Stomach (tissue), 9 donors: ENCODE data around the gene IKBKE. TPM values are rescaled to one million over a fixed set of nuclear protein-coding genes. Genes with fewer than 3 reads are reported as not detected.

Experiments
- DNase-seq, 2 donors: peaks; one replicate each; pipeline versions ENCODE4 v3.0.0 to v3.0.0-alpha.2; 2013 to 2019
- H3K27ac ChIP-seq, 5 donors: fragments of 200-600 bp in 4 of 5; sonication (generic) in 4 of 5; one replicate each; pipeline ENCODE4 v1.5.1; 2013 to 2019; ENCODE audit warnings: mild to moderate bottlenecking in 1 of 5, moderate library complexity in 1 of 5
- H3K27me3 ChIP-seq, 3 donors: fragments of 200-600 bp; sonication (generic); one replicate each; pipeline ENCODE4 v1.5.1; 2017 to 2019; ENCODE audit warnings: mixed run types in 1 of 3
- H3K36me3 ChIP-seq, 4 donors: fragments of 200-600 bp; sonication (generic); 1 replicate in 3 of 4; 2 replicates in 1 of 4; pipeline ENCODE4 v1.5.1; 2016 to 2019
- H3K4me1 ChIP-seq, 4 donors: fragments of 200-600 bp; sonication (generic); one replicate each; pipeline ENCODE4 v1.5.1; 2016 to 2019
- H3K4me3 ChIP-seq, 4 donors: fragments of 200-600 bp; sonication (generic) in 3 of 4; one replicate each; pipeline ENCODE4 v1.5.1; 2016 to 2019; ENCODE audit warnings: mild to moderate bottlenecking in 1 of 4
- H3K9me3 ChIP-seq, 4 donors: fragments of 200-600 bp; sonication (generic); one replicate each; pipeline ENCODE4 v1.5.1; 2016 to 2019
- EP300 ChIP-seq: sonication (generic); formaldehyde crosslinking; IDR thresholded peaks from one replicate; pipeline ENCODE4 v1.6.1; 2017; ENCODE audit warnings: antibody characterized with exemption
- POLR2A ChIP-seq, 4 donors: fragments of 450-650 bp; IDR thresholded peaks; one replicate each; pipeline ENCODE4 v1.6.1; 2016; ENCODE audit warnings: antibody characterized with exemption in 4 of 4, control low read depth in 2 of 4, mild to moderate bottlenecking in 1 of 4, moderate library complexity in 1 of 4
- POLR2AphosphoS5 ChIP-seq, 3 donors: sonication (generic); formaldehyde crosslinking; IDR thresholded peaks; one replicate each; pipeline ENCODE4 v1.6.1; 2016; ENCODE audit warnings: antibody characterized with exemption in 3 of 3
- WGBS, 5 donors: extraction: QIAGEN DNeasy Blood & Tissue Kit in 3 of 5; methylation state at CpG; one replicate each; pipeline versions ENCODE4 v1.1.5 to v1.1.7; 2013 to 2018; 5-methylcytosine and 5-hydroxymethylcytosine counted together
- intact Hi-C: fragments of 100-400 bp; cut with DNase I; formaldehyde crosslinking; loops from one replicate; pipeline ENCODE4 v1.15.1; 2023; ENCODE audit warnings: low total_unique reads
- polyA plus RNA-seq, 3 donors: library from polyadenylated mRNA; stranded (reverse); fragments of 200-250 nt; gene quantifications; one replicate each; pipeline ENCODE4 v1.2.3, GENCODE V29; 2013
- total RNA-seq, 5 donors: library from RNA; depleted of rRNA; stranded (reverse); fragments of >200 nt; gene quantifications; one replicate each; pipeline versions ENCODE4 v1.1.0 to v1.2.3, GENCODE V29; 2014 to 2016
- TF ChIP-seq, protein P1 (sequence below), 7 experiments: fragments of 450-650 bp in 4 of 7; fragments of 200-600 bp in 3 of 7; sonication (generic) in 3 of 7; IDR thresholded peaks; one replicate each; pipeline ENCODE4 v1.5.1; 2016 to 2019; ENCODE audit warnings: antibody characterized with exemption in 7 of 7, control low read depth in 2 of 7, mild to moderate bottlenecking in 1 of 7
- donor health status: healthy with polysubstance abuse.
- donor health status: Bipolar disorder and iron deficiency.
- donor health status: healthy.

The IKBKE gene
- total and polyA plus RNA-seq, 8 donors, result 4.9 to 49.6 (median 7.8) TPM

DNA sequence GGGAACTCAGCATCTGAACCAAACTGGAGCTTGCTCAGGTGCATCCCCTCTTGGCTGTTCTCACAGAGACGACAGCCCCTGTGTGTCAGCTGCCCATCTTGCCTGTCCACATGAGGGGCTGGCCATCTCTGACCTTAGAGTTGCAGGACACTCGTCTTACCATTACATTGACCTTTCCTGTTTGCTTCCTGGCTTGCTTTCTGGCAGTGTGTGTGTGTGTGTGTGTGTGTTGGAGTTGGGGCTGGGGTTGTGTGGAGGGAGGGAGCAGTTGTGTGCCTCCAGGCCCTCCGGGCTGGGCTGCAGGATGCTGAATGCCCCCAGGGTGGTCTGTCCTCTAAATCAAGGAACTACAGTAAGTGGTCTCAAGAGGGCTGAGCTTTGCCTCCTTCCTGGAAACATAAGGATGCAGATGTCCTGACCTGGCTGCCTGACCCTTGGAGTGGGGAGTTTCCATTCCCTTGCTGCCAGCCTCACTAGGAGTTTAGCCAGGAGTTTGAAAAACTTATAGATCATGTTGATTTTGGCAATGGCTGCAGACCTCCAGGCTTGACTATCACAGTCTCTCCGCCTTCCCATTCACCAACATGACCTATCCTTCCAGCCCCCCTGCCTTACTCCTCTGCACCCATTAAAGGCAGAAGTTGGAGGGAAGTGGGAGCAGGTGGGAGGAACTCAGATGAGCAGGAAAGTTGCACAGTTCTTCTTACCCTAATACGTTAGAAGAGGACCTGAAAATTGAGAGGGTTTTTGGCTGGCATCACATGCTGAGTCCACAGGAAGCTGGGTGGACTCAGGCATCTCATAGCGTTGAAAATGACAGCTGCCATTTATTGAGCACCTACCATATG lies 56.0 kb downstream of the IKBKE start:
- 28 to 51% (median 34%) methylated on average over 5 to 6 of the region's 6 CpGs for WGBS, 5 donors
- intact Hi-C loops, result no loop called here
- Histone ChIP-seq H3K27ac (peak overlapping the region in 4 of 5 donors; percentile 6 to 73 (median 42)), H3K4me1 (peaks cover 7 to 33% (median 18%) of the 10 kb centered on the region in 4 donors), H3K27me3 (no peaks in the 10 kb centered on the region), H3K36me3 (no peaks in the 10 kb centered on the region), H3K4me3 (no peak overlapping the region), H3K9me3 (no peaks in the 10 kb centered on the region)
- TF ChIP-seq POLR2A (IDR thresholded peaks at IDR 0.05), result no peak
- peak in 1 of 3 donors; percentile 14 for TF ChIP-seq POLR2AphosphoS5 (IDR thresholded peaks at IDR 0.05)
- TF ChIP-seq, protein P1, sequence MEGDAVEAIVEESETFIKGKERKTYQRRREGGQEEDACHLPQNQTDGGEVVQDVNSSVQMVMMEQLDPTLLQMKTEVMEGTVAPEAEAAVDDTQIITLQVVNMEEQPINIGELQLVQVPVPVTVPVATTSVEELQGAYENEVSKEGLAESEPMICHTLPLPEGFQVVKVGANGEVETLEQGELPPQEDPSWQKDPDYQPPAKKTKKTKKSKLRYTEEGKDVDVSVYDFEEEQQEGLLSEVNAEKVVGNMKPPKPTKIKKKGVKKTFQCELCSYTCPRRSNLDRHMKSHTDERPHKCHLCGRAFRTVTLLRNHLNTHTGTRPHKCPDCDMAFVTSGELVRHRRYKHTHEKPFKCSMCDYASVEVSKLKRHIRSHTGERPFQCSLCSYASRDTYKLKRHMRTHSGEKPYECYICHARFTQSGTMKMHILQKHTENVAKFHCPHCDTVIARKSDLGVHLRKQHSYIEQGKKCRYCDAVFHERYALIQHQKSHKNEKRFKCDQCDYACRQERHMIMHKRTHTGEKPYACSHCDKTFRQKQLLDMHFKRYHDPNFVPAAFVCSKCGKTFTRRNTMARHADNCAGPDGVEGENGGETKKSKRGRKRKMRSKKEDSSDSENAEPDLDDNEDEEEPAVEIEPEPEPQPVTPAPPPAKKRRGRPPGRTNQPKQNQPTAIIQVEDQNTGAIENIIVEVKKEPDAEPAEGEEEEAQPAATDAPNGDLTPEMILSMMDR (IDR thresholded peaks at IDR 0.05), result no peak
- TF ChIP-seq EP300, result no peak
- DNase-seq, result peak; percentile 49 to 71

DNA sequence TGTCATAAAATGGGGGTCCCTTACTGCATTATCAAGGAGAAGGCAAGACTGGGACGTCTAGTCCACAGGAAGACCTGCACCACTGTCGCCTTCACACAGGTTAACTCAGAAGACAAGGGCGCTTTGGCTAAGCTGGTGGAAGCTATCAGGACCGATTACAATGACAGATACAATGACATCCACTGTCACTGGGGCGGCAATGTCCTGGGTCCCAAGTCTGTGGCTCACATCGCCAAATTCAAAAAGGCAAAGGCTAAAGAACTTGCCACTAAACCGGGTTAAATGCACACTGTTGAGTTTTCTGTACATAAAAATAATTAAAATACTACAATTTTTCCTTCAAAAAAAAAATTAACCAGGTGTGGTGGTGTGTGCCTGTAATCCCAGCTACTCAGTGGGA lies 59.1 kb downstream of the IKBKE start:
- DNase-seq, result no peak
- peaks cover 0 to 36% (median 18%) of the 10 kb centered on the region in 4 donors for H3K4me1 ChIP-seq
- H3K36me3 ChIP-seq, result no peaks in the 10 kb centered on the region
- H3K27ac ChIP-seq, result no peak overlapping the region
- intact Hi-C loops, result no loop called here
- H3K4me3 ChIP-seq, result no peak overlapping the region
- 85 to 95% (median 94%) methylated on average over 7 of the region's 7 CpGs for WGBS, 5 donors
- H3K27me3 ChIP-seq, result no peaks in the 10 kb centered on the region
- TF ChIP-seq POLR2AphosphoS5 (IDR thresholded peaks at IDR 0.05) (no peak), POLR2A (IDR thresholded peaks at IDR 0.05) (no peak), EP300 (no peak)
- TF ChIP-seq, protein P1 (IDR thresholded peaks at IDR 0.05), result no peak
- H3K9me3 ChIP-seq, result no peaks in the 10 kb centered on the region

DNA sequence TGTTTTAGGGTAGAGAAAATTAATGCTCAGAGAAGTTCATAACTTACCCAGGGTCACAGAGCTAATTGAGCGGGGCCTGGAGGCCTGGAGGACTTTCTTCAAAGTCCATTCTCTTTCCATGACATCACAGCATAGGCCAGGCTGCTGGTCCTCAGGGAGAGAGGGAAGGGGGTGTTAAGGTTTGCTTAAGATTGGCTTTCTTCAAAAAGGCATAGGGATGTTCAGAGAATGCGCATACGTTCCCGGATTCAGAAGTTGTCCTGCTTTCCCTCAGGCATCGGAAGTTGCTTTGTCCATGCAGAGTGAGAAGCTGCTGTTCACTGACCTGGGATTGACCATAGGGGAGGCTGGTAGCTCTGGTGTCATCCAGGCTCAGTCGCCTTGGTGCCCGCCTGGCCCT lies 62.1 kb downstream of the IKBKE start:
- DNase-seq, result no peak
- no peak overlapping the region for H3K4me3 ChIP-seq
- H3K27me3 ChIP-seq, result no peaks in the 10 kb centered on the region
- WGBS, 5 donors, result 68 to 94% (median 85%) methylated on average over 7 of the region's 7 CpGs
- no peak for TF ChIP-seq POLR2AphosphoS5 (IDR thresholded peaks at IDR 0.05)
- TF ChIP-seq POLR2A (IDR thresholded peaks at IDR 0.05), result no peak
- TF ChIP-seq EP300, result no peak
- TF ChIP-seq, protein P1 (IDR thresholded peaks at IDR 0.05), result no peak
- H3K4me1 ChIP-seq, result peaks cover 5 to 42% (median 32%) of the 10 kb centered on the region in 4 donors
- no peak overlapping the region for H3K27ac ChIP-seq
- no peaks in the 10 kb centered on the region for H3K9me3 ChIP-seq
- H3K36me3 ChIP-seq, result no peaks in the 10 kb centered on the region
- intact Hi-C loops, result no loop called here

DNA sequence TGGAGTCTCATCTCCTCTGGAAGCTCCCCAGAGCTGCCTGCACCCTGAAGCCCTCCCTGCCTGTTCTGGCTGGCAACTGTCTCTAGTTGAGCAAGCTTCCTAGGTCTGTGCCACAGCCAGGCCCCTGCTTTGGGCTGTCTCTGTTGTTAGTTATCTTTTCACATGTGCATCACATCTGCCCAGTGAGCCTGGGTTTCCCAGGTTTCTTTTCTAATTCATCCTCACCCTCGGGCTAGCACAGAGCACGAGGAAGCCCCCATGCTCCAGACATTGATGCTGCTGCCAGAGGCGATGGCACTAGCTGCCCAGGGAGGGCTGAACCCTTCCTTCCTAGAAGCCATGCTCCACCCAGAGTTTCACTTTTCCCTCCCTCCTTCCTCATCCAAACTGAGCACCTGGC lies 64.3 kb downstream of the IKBKE start:
- 84 to 95% (median 89%) methylated on average over 3 of the region's 3 CpGs for WGBS, 5 donors
- Histone ChIP-seq H3K4me3 (no peak overlapping the region), H3K27me3 (no peaks in the 10 kb centered on the region), H3K27ac (peak overlapping the region; percentile 24 to 80 (median 75)), H3K9me3 (no peaks in the 10 kb centered on the region), H3K36me3 (peaks cover 0 to 7% (median 3%) of the 10 kb centered on the region in 4 donors), H3K4me1 (peaks cover 10 to 62% (median 49%) of the 10 kb centered on the region in 4 donors)
- intact Hi-C loops, result no loop called here
- DNase-seq, result no peak
- TF ChIP-seq, protein P1 (IDR thresholded peaks at IDR 0.05), result no peak
- TF ChIP-seq POLR2A (IDR thresholded peaks at IDR 0.05), result no peak
- TF ChIP-seq POLR2AphosphoS5 (IDR thresholded peaks at IDR 0.05), result no peak
- no peak for TF ChIP-seq EP300
